ENCODE results near the gene KDR. TPM values are rescaled to one million over a fixed set of nuclear protein-coding genes. Genes with fewer than 3 reads are reported as not detected.

KDR gene
- total RNA-seq, 2 experiments from 2014 or later = not detected

DNA sequence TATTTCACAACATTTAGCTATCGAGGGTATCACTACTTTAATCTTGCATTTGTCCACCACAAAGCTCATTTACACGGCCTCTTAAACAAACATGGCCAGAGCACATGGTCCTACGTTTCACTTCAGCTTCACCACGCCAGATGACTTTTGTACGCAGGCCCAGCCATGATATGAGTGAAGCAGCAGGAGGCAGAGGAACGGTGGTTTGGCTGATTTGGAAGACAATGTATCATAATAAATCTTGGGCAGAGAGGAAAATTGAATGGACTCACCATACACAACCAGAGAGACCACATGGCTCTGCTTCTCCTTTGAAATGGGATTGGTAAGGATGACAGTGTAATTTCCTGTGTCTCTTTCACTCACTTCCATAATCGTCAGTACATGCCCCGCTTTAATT is 15.3 kb downstream of the KDR start:
- Mint-ChIP-seq H3K36me3 (no peaks in the 10 kb centered on the region), H3K9me3 (ENCODE audit: low read depth) (no peaks in the 10 kb centered on the region), H3K4me3 (no peak overlapping the region), H3K27ac (no peak overlapping the region), H3K4me1 (no peaks in the 10 kb centered on the region), H3K27me3 (no peaks in the 10 kb centered on the region)
- DNase-seq = no peak
- ATAC-seq = no peak
- CTCF ChIA-PET = no interaction called here

DNA sequence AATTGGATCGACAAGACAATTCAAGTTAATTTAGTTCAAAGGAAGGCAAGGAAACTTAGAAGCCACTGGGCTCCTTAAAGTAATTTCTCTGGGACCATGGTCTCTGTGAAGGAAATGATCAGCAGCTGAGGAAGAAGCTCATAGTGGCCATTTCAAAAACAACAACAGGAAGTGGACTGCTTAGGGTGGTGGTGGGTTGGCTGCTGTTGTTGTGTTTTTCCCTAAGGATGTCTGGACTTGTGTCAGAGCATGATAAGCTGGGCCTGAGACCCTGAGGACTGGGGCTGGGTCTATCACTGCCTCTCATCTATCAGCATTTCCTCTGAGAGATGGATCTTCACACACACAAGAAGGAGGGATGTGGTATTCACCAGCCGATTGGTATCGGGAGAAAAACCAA is 18.3 kb downstream of the KDR start:
- no peak overlapping the region for H3K27ac Mint-ChIP-seq
- no peak overlapping the region for H3K4me3 Mint-ChIP-seq
- ATAC-seq (no peak), DNase-seq (no peak)
- H3K27me3 Mint-ChIP-seq = no peaks in the 10 kb centered on the region
- H3K4me1 Mint-ChIP-seq = no peaks in the 10 kb centered on the region
- no peaks in the 10 kb centered on the region for H3K9me3 Mint-ChIP-seq (ENCODE audit: low read depth)
- no peaks in the 10 kb centered on the region for H3K36me3 Mint-ChIP-seq
- CTCF ChIA-PET = no interaction called here

DNA sequence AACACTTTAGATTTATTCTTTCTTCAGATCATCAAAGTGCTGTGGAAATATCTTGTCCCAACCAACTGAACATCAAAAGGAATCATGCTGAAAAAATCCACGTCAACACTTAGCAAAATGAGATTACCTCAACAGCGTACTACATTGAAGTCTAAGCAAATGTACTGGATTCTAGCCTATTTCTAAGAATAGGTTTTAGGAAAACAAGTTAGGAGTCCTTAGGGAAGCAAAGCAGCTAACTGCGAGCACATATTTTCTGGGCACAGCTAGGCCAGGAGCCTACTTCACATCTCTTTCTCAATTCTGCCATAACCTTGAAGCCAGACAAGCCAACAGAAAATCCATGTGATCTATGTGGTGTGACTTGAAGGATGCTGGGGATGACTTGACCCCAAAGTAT is 22.2 kb downstream of the KDR start:
- Mint-ChIP-seq H3K4me3 (no peak overlapping the region), H3K9me3 (ENCODE audit: low read depth) (no peaks in the 10 kb centered on the region), H3K4me1 (no peaks in the 10 kb centered on the region), H3K27ac (no peak overlapping the region), H3K36me3 (no peaks in the 10 kb centered on the region), H3K27me3 (no peaks in the 10 kb centered on the region)
- no peak for DNase-seq
- ATAC-seq = no peak
- CTCF ChIA-PET = no interaction called here

- Mint-ChIP-seq H3K27ac (no peak overlapping the region), H3K4me3 (no peak overlapping the region), H3K27me3 (no peaks in the 10 kb centered on the region), H3K36me3 (no peaks in the 10 kb centered on the region), H3K9me3 (ENCODE audit: low read depth) (no peaks in the 10 kb centered on the region), H3K4me1 (no peaks in the 10 kb centered on the region)
- CTCF ChIA-PET = no interaction called here
- ATAC-seq (no peak), DNase-seq (no peak)
These were observed 25.6 kb downstream of the KDR start for GRCh38 chr4:55099816-55100215.

DNA sequence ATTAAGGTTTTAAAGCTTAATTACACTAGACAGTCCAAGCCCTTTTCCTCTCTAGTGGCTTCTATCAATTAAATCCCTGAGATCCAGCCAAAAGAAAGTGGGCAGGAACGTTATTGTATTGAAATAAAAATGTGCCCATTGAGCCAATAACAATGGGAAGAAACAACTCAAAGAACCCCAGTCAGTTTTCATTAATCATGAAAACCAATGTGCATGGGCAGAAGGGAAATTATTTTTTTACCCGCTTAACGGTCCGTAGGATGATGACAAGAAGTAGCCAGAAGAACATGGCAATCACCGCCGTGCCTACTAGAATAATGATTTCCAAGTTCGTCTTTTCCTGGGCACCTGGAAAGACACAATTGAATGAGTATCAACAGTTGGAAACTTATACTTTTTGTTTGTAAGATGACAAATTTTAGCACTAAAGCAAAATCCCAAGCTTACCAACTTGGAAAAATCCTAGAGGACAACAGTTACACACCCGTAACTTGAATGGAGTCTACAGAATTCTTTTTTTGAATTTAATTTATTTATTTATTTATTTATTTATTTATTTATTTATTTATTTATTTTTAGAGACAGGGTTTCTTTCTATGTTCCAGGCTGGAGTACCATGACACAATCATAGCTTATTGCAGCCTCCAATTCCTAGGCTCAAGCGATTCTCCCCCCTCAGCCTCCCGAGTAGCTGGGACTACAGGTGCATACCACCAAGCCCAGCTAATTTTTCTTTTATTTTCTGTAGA is 26.8 kb downstream of the KDR start:
- H3K36me3 Mint-ChIP-seq = no peaks in the 10 kb centered on the region
- H3K27me3 Mint-ChIP-seq = no peaks in the 10 kb centered on the region
- no peak overlapping the region for H3K27ac Mint-ChIP-seq
- H3K4me1 Mint-ChIP-seq = no peaks in the 10 kb centered on the region
- H3K9me3 Mint-ChIP-seq (ENCODE audit: low read depth) = no peaks in the 10 kb centered on the region
- DNase-seq (no peak), ATAC-seq (no peak)
- no peak overlapping the region for H3K4me3 Mint-ChIP-seq
- CTCF ChIA-PET = no interaction called here

- DNase-seq (no peak), ATAC-seq (no peak)
- no peak overlapping the region for H3K27ac Mint-ChIP-seq
- H3K4me1 Mint-ChIP-seq = no peaks in the 10 kb centered on the region
- CTCF ChIA-PET = no interaction called here
- H3K27me3 Mint-ChIP-seq = no peaks in the 10 kb centered on the region
- H3K4me3 Mint-ChIP-seq = no peak overlapping the region
- no peaks in the 10 kb centered on the region for H3K9me3 Mint-ChIP-seq (ENCODE audit: low read depth)
- no peaks in the 10 kb centered on the region for H3K36me3 Mint-ChIP-seq
These were observed 28.8 kb downstream of the KDR start for GRCh38 chr4:55096619-55097018.

- Mint-ChIP-seq H3K4me3 (no peak overlapping the region), H3K9me3 (ENCODE audit: low read depth) (no peaks in the 10 kb centered on the region), H3K27ac (no peak overlapping the region), H3K27me3 (no peaks in the 10 kb centered on the region), H3K36me3 (no peaks in the 10 kb centered on the region), H3K4me1 (no peaks in the 10 kb centered on the region)
- ATAC-seq = no peak
- DNase-seq = no peak
- CTCF ChIA-PET = no interaction called here
These were observed 29.4 kb downstream of the KDR start for GRCh38 chr4:55096045-55096444.

- CTCF ChIA-PET = no interaction called here
- H3K27me3 Mint-ChIP-seq = no peaks in the 10 kb centered on the region
- H3K27ac Mint-ChIP-seq = no peak overlapping the region
- H3K4me3 Mint-ChIP-seq = no peak overlapping the region
- H3K36me3 Mint-ChIP-seq = no peaks in the 10 kb centered on the region
- no peak for ATAC-seq
- no peaks in the 10 kb centered on the region for H3K4me1 Mint-ChIP-seq
- H3K9me3 Mint-ChIP-seq (ENCODE audit: low read depth) = no peaks in the 10 kb centered on the region
- DNase-seq = no peak
These were observed 32.9 kb downstream of the KDR start for GRCh38 chr4:55092504-55092903.

GRCh38 chr4:55089916-55090315 is 35.5 kb downstream of the KDR start:
- Mint-ChIP-seq H3K27ac (no peak overlapping the region), H3K4me3 (no peak overlapping the region), H3K36me3 (no peaks in the 10 kb centered on the region), H3K27me3 (no peaks in the 10 kb centered on the region), H3K4me1 (no peaks in the 10 kb centered on the region), H3K9me3 (ENCODE audit: low read depth) (no peaks in the 10 kb centered on the region)
- no peak for DNase-seq
- CTCF ChIA-PET = no interaction called here
- ATAC-seq = no peak

GRCh38 chr4:55087913-55088260 is 37.5 kb downstream of the KDR start:
- CTCF ChIA-PET = no interaction called here
- Mint-ChIP-seq H3K4me3 (no peak overlapping the region), H3K9me3 (ENCODE audit: low read depth) (no peaks in the 10 kb centered on the region), H3K27me3 (no peaks in the 10 kb centered on the region), H3K4me1 (no peaks in the 10 kb centered on the region), H3K27ac (no peak overlapping the region), H3K36me3 (no peaks in the 10 kb centered on the region)
- no peak for DNase-seq
- no peak for ATAC-seq

DNA sequence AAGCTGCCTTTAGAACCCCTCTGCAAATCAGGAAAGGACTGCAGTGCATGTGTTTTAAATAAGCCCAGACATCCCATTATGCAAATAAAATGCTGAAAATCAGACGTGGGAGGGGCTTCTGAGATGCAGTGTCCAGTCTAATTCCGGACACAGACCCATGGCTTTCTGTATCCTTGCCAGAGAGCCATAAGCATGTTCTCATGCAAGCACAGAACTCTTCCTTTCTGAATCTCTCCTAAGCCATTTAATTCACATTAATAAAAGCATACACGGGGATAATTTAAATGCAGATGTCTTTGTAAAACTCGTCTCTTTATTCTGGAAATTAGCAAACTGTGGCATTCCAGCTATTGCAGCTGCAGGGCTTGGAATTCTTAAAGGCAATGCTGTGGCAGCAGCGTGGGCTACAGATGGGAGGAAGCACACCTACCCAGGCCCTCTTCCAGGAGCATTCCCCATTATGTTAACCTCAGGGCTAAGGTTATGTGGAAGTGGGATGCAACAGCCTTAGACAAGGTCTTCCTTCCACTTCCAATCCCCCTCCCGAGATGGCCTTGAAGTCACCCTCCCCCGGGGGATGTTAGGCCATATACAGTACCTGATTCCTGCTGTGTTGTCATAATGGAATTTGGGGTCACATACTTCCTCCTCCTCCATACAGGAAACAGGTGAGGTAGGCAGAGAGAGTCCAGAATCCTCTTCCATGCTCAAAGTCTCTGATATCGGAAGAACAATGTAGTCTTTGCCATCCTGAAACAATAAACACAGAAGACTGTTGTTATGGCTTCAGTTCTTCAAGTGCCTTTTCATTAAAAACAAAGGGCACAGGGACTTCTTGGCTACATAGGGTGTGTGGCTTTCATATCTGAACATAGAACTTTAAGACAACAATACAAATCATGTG is 38.1 kb downstream of the KDR start:
- no peaks in the 10 kb centered on the region for H3K4me1 Mint-ChIP-seq
- no peak overlapping the region for H3K27ac Mint-ChIP-seq
- no peak overlapping the region for H3K4me3 Mint-ChIP-seq
- ATAC-seq = no peak
- CTCF ChIA-PET = no interaction called here
- no peak for DNase-seq
- no peaks in the 10 kb centered on the region for H3K9me3 Mint-ChIP-seq (ENCODE audit: low read depth)
- H3K36me3 Mint-ChIP-seq = no peaks in the 10 kb centered on the region
- no peaks in the 10 kb centered on the region for H3K27me3 Mint-ChIP-seq

GRCh38 chr4:55086578-55086977 is 38.8 kb downstream of the KDR start:
- Mint-ChIP-seq H3K9me3 (ENCODE audit: low read depth) (no peaks in the 10 kb centered on the region), H3K4me1 (no peaks in the 10 kb centered on the region), H3K27ac (no peak overlapping the region), H3K27me3 (no peaks in the 10 kb centered on the region), H3K36me3 (no peaks in the 10 kb centered on the region), H3K4me3 (no peak overlapping the region)
- ATAC-seq (no peak), DNase-seq (no peak)
- CTCF ChIA-PET = no interaction called here

DNA sequence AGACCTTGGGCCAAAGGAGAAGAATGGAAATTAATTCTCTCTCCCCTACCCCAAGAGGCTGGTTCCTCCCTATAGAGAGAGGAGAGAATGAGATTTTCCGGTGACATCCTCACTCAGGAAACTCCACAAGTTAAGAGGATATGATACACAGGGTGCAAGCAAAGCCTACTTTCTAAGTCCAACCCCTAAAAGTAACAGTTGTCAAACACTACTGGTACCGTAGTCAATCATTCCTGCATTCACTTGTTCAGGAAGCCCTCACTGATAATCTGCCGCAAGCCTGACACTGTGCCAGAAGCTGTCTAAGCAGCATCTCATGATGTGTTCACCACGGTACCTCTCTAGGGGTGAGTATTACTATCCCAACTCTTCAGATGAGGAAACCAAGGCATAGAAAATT is 41.7 kb downstream of the KDR start:
- ATAC-seq (no peak), DNase-seq (no peak)
- CTCF ChIA-PET = no interaction called here
- no peaks in the 10 kb centered on the region for H3K27me3 Mint-ChIP-seq
- H3K4me1 Mint-ChIP-seq = no peaks in the 10 kb centered on the region
- no peaks in the 10 kb centered on the region for H3K9me3 Mint-ChIP-seq (ENCODE audit: low read depth)
- no peak overlapping the region for H3K4me3 Mint-ChIP-seq
- H3K27ac Mint-ChIP-seq = no peak overlapping the region
- H3K36me3 Mint-ChIP-seq = no peaks in the 10 kb centered on the region

- Mint-ChIP-seq H3K4me1 (no peaks in the 10 kb centered on the region), H3K27ac (no peak overlapping the region), H3K36me3 (no peaks in the 10 kb centered on the region), H3K27me3 (no peaks in the 10 kb centered on the region), H3K4me3 (no peak overlapping the region), H3K9me3 (ENCODE audit: low read depth) (no peaks in the 10 kb centered on the region)
- DNase-seq (no peak), ATAC-seq (no peak)
- CTCF ChIA-PET = no interaction called here
These were observed 42.6 kb downstream of the KDR start for GRCh38 chr4:55082756-55083155.

Data from activated CD8-positive, alpha-beta memory T cell treated with anti-CD3 and anti-CD28 coated beads, Interleukin-2, amount 10 ng/mL, durations not matched to agents 7 days and 5 days (primary cell).